PC-9 (cell line): ENCODE data around the gene HPX.

Experiments used
- CTCF ChIP-seq: fragments of 200-600 bp; sonication (generic); conservative IDR thresholded peaks from 2 replicates; pipeline ENCODE4 v1.6.1; 2017; ENCODE audit warnings: mixed run types, antibody characterized with exemption, mild to moderate bottlenecking, moderate library complexity
- EZH2 ChIP-seq: fragments of 200-600 bp; sonication (generic); IDR thresholded peaks from 2 replicates; pipeline ENCODE4 v1.8.0; 2017; ENCODE audit warnings: antibody characterized with exemption, low read depth

GRCh38 chr11:6442441-6442840, 1.7 kb upstream of the HPX start:
- no peak for TF ChIP-seq CTCF
- no peak for TF ChIP-seq EZH2
